ENCODE results near the gene CASP3. TPM values are rescaled to one million over a fixed set of nuclear protein-coding genes. Genes with fewer than 3 reads are reported as not detected.

CASP3 gene
- total and polyA plus RNA-seq, 9 of the 15 experiments (the other 6 are each of a cell fraction or from before 2014, with no cell fraction given): 17.6 to 40.1 (median 31.8) TPM

DNA sequence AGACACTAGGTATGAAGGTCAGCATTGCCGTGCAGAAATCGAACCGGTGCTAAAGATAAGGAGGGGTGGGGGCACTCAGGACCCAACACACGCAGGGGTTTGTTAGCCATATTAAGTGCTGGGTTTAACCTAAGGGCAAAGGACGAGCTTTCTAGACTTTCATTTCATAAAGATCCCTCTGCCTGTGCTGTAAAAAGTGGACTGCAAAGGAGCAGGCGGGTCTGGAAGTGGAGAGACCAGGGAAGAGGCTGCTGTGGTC, 1.3 kb downstream of the CASP3 start:
- in situ Hi-C loops (cut with MboI): no loop called here

More for the DNA sequence above, 1.3 kb downstream of the CASP3 start:
- Histone ChIP-seq H3K79me2 (ENCODE audit: control insufficient read depth, insufficient read depth, low read length) (peaks cover 61% of the 10 kb centered on the region), H3K4me1 (replicated peaks in 1 of 2; ENCODE audit: control insufficient read depth in 2 of 2, insufficient read depth in 2 of 2, low read length in 2 of 2) (peaks cover 17 to 19% of the 10 kb centered on the region in 2 experiments), H3K9ac (ENCODE audit: insufficient read depth in 1 of 2, low read depth in 2 of 2, low read length in 2 of 2) (peak overlapping the region; percentile 78 to 92; a peak in 2 of 4 replicates), H4K20me1 (replicated peaks; ENCODE audit: control insufficient read depth, insufficient read depth, low read length) (peaks cover 7% of the 10 kb centered on the region; the same call in 1 of the 2 replicates), H3K4me2 (ENCODE audit: insufficient read depth, low read length) (peak overlapping the region; percentile 91), H3K36me3 (ENCODE audit: control insufficient read depth, insufficient read depth, low read length) (peaks cover 39% of the 10 kb centered on the region), H3K9me3 (replicated peaks; ENCODE audit: control insufficient read depth, insufficient read depth, low read depth, low read length) (no peaks in the 10 kb centered on the region), H2AFZ (ENCODE audit: low read depth, low read length) (peak overlapping the region; percentile 60; the same call in 1 of the 2 replicates), H3K27ac (ENCODE audit: extremely low read depth, low read depth, low read length) (peak overlapping the region; percentile 89), H3K4me3 (peak overlapping the region; percentile 96), H3K27me3 (ENCODE audit: control insufficient read depth in 2 of 2, insufficient read depth in 2 of 2, low read length in 2 of 2) (no peaks in the 10 kb centered on the region), H3K9me1 (ENCODE audit: control insufficient read depth, insufficient read depth, low read length) (no peaks in the 10 kb centered on the region)
- ChIA-PET CTCF (ENCODE audit: low intra/inter-chr PET ratio) (interaction anchor here (0.9 kb wide), 1 partner anchor 98 kb away, joined by 3 read pairs; no protein-coding TSS in a partner anchor), POLR2A (interaction anchor here (0.6 to 1.3 kb wide), 2 partner anchors 73 to 138 kb away, joined by 4 read pairs; no protein-coding TSS in a partner anchor)
- DNase-seq (ENCODE audit: extremely low read depth in 1 of 4, low spot score in 3 of 4): peak in 2 of 4 experiments; percentile 13 to 53
- ATAC-seq: no peak; the same call in 2 of the 3 replicates
- intact Hi-C loops (cut with micrococcal nuclease): loop anchor here (2.0 to 10.0 kb wide), 4 partner anchors 37 to 386 kb away; partner anchors contain the start of gene CENPU
- BruUV-seq (replicated peaks): no TSS peak
- FAIRE-seq: peak; percentile 67
- TF ChIP-seq CREM (IDR thresholded peaks at IDR 0.05; ENCODE audit: low read depth) (no peak), HMGN3 (IDR thresholded peaks at IDR 0.05; ENCODE audit: borderline replicate concordance, extremely low read depth, insufficient read length, low read depth, low read length) (no peak), JUND (IDR thresholded peaks at IDR 0.05; ENCODE audit: borderline replicate concordance, low read depth, low read length) (0 out of 2 replicates have a peak, but pooled peaks have one; percentile 13), JUND (tag; IDR thresholded peaks at IDR 0.05; ENCODE audit: borderline replicate concordance, low read depth, low read length) (no peak)
- TF ChIP-seq, protein P1, sequence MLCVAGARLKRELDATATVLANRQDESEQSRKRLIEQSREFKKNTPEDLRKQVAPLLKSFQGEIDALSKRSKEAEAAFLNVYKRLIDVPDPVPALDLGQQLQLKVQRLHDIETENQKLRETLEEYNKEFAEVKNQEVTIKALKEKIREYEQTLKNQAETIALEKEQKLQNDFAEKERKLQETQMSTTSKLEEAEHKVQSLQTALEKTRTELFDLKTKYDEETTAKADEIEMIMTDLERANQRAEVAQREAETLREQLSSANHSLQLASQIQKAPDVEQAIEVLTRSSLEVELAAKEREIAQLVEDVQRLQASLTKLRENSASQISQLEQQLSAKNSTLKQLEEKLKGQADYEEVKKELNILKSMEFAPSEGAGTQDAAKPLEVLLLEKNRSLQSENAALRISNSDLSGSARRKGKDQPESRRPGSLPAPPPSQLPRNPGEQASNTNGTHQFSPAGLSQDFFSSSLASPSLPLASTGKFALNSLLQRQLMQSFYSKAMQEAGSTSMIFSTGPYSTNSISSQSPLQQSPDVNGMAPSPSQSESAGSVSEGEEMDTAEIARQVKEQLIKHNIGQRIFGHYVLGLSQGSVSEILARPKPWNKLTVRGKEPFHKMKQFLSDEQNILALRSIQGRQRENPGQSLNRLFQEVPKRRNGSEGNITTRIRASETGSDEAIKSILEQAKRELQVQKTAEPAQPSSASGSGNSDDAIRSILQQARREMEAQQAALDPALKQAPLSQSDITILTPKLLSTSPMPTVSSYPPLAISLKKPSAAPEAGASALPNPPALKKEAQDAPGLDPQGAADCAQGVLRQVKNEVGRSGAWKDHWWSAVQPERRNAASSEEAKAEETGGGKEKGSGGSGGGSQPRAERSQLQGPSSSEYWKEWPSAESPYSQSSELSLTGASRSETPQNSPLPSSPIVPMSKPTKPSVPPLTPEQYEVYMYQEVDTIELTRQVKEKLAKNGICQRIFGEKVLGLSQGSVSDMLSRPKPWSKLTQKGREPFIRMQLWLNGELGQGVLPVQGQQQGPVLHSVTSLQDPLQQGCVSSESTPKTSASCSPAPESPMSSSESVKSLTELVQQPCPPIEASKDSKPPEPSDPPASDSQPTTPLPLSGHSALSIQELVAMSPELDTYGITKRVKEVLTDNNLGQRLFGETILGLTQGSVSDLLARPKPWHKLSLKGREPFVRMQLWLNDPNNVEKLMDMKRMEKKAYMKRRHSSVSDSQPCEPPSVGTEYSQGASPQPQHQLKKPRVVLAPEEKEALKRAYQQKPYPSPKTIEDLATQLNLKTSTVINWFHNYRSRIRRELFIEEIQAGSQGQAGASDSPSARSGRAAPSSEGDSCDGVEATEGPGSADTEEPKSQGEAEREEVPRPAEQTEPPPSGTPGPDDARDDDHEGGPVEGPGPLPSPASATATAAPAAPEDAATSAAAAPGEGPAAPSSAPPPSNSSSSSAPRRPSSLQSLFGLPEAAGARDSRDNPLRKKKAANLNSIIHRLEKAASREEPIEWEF (CRISPR knock-in tag; IDR thresholded peaks at IDR 0.05): no peak
- WGBS (ENCODE audit: insufficient coverage, low coverage, missing lambda C conversion rate): 2% methylated on average over 6 of the region's 6 CpGs
